ENCODE results near the gene SELE.

DNA sequence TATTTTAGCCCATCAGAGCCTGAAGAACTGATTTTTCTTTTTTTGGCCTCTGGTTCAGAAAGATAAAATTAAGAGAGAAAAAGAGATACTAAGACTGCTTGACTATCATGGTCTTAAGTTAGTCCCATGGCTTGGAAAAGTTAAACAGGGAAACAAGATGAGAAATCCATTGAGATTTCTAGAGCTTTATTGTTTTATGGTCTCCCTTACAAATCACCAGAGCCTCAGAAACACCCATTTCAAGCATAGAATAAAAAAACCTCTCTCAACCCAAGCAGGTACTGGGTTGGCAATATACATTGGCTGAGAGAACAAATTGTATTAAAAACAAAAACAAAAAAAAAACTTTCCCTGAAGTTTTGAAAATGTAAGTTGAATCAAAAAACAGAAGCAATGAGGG lies 3.9 kb downstream of the SELE start:
- TF ChIP-seq, protein P1, sequence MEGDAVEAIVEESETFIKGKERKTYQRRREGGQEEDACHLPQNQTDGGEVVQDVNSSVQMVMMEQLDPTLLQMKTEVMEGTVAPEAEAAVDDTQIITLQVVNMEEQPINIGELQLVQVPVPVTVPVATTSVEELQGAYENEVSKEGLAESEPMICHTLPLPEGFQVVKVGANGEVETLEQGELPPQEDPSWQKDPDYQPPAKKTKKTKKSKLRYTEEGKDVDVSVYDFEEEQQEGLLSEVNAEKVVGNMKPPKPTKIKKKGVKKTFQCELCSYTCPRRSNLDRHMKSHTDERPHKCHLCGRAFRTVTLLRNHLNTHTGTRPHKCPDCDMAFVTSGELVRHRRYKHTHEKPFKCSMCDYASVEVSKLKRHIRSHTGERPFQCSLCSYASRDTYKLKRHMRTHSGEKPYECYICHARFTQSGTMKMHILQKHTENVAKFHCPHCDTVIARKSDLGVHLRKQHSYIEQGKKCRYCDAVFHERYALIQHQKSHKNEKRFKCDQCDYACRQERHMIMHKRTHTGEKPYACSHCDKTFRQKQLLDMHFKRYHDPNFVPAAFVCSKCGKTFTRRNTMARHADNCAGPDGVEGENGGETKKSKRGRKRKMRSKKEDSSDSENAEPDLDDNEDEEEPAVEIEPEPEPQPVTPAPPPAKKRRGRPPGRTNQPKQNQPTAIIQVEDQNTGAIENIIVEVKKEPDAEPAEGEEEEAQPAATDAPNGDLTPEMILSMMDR (IDR thresholded peaks at IDR 0.05), result no peak
- no peak for TF ChIP-seq POLR2A (IDR thresholded peaks at IDR 0.05)
